B cell (primary cell): ENCODE measurements around the gene KRTAP13-3.

Experiments used
- EZH2 ChIP-seq: IDR thresholded peaks from 2 replicates; pipeline ENCODE4 v1.6.1; 2012; ENCODE audit warnings: borderline replicate concordance, low read depth, mild to moderate bottlenecking, moderate library complexity, low read length; ENCODE audit not compliant: insufficient read depth, poor library complexity, severe bottlenecking
- TF ChIP-seq, protein P1 (sequence below): fragments of 200-600 bp; IDR thresholded peaks from one replicate; pipeline ENCODE4 v1.8.0; 2022; ENCODE audit warnings: antibody characterized with exemption, mild to moderate bottlenecking

- TF ChIP-seq, protein P1, sequence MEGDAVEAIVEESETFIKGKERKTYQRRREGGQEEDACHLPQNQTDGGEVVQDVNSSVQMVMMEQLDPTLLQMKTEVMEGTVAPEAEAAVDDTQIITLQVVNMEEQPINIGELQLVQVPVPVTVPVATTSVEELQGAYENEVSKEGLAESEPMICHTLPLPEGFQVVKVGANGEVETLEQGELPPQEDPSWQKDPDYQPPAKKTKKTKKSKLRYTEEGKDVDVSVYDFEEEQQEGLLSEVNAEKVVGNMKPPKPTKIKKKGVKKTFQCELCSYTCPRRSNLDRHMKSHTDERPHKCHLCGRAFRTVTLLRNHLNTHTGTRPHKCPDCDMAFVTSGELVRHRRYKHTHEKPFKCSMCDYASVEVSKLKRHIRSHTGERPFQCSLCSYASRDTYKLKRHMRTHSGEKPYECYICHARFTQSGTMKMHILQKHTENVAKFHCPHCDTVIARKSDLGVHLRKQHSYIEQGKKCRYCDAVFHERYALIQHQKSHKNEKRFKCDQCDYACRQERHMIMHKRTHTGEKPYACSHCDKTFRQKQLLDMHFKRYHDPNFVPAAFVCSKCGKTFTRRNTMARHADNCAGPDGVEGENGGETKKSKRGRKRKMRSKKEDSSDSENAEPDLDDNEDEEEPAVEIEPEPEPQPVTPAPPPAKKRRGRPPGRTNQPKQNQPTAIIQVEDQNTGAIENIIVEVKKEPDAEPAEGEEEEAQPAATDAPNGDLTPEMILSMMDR: peak; percentile 16
- TF ChIP-seq EZH2: no peak
Measured at GRCh38 chr21:30434033-30434631, 8.4 kb upstream of the KRTAP13-3 start.
